Central memory CD8-positive, alpha-beta T cell (primary cell): ENCODE results near the gene PADI2.

ENCODE experiments used
- ATAC-seq: fragments of 150-1000 bp; cut with Tn5 transposase; replicated peaks from 2 replicates; pipeline ENCODE4 v1.10.0; 2022; ENCODE audit warnings: mild to moderate bottlenecking, moderate FRiP score, moderate number of reproducible peaks; ENCODE audit not compliant: poor library complexity, severe bottlenecking; ENCODE audit errors: extremely low read depth
- DNase-seq, 2 donors: peaks; one replicate each; pipeline ENCODE4 v3.0.0; 2021; ENCODE audit warnings: low spot score in 2 of 2
- H3K27ac Mint-ChIP-seq: one replicate; pipeline ENCODE4 v1.8.0; 2022; ENCODE audit warnings: low read depth, mild to moderate bottlenecking, moderate library complexity, mixed read lengths
- H3K27me3 Mint-ChIP-seq: one replicate; pipeline ENCODE4 v1.8.0; 2022; ENCODE audit warnings: mixed read lengths
- H3K36me3 Mint-ChIP-seq: one replicate; pipeline ENCODE4 v1.8.0; 2022; ENCODE audit warnings: mild to moderate bottlenecking, moderate library complexity, mixed read lengths; ENCODE audit not compliant: insufficient read depth
- H3K4me1 Mint-ChIP-seq: one replicate; pipeline ENCODE4 v1.8.0; 2022; ENCODE audit warnings: mixed read lengths
- H3K4me3 Mint-ChIP-seq: one replicate; pipeline ENCODE4 v1.8.0; 2022; ENCODE audit warnings: mild to moderate bottlenecking, moderate library complexity, mixed read lengths
- H3K9me3 Mint-ChIP-seq: one replicate; pipeline ENCODE4 v1.8.0; 2022; ENCODE audit warnings: mixed read lengths

PADI2 gene

DNA sequence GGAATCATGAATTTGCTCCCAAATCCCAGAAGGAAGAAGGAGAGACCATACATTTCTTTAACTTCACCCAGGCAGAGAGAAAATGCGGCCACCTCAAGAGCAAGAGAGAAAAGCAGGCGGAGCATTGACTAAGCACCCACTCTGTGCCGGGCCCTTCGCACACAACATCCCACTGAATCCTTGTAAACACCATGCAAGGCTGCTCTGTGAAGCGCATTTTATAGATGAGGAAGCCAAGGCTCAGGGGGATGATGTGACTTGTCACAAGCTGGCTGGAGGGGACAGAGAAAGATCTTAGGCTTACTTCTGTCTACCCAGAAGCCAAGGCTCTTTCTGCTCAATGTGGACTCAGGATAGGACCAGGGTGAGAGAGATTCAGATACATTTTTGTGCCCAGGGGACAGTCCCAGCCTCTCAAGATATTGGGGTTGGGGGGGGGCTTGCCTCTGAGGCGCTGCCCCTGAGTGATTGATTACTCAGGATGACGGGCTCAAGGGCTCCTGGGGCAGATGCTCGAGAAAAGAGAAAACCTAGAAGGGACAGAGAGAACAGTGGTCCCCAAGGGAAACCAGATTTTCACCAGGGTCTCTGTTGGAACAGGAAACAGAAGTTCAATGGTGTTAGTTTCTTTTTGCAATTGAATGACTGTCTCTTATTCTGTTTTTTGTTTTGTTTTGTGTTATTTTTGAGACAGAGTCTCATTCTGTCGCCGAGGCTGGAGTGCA, 19.5 kb downstream of the PADI2 start:
- no peaks in the 10 kb centered on the region for H3K9me3 Mint-ChIP-seq
- H3K27me3 Mint-ChIP-seq, result peaks cover 10% of the 10 kb centered on the region
- H3K27ac Mint-ChIP-seq, result no peak overlapping the region
- DNase-seq (no peak), ATAC-seq (no peak)
- H3K36me3 Mint-ChIP-seq, result no peaks in the 10 kb centered on the region
- no peak overlapping the region for H3K4me3 Mint-ChIP-seq
- no peaks in the 10 kb centered on the region for H3K4me1 Mint-ChIP-seq

DNA sequence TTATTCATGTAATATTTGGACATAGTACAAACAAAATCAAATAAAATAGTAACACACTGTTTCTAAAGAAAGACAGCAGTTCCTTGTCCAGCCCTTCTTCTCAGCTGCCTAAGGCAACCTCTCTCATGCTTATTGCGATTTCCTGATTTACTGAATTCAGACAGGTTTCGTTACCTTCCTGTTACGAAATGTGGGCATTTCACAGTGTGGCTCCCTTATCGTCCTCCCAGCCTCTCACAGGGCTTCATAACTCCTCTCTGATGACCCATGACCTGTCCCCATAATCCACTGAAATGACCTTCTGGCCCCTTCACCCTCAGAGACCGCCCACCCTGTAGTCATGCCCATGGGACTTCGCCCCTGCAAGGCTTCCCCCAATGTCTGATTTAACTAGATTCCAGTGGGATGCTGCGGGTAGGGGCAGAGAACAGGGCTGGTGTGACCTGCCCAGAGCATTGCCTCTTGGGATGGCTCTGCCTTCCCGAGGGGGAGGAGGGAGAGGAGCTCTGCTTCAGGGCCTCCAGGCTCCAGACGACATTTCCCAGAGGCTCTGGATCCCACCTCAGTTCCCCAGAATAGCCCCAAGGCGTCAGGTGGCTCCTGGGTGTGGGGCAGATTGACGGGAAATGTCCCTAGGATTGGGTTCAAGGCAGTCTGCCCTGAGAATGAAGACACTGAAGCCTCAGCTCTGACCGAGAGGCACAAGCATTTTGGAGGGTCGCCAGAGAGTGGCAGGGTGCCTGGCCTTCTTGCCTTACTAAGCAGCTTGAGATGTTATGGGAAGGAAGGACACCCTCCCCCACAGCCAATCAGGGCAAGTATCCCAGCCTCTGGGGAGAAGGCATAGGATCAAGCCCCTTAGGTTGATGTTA, 20.6 kb downstream of the PADI2 start:
- Mint-ChIP-seq H3K4me1 (no peaks in the 10 kb centered on the region), H3K4me3 (no peak overlapping the region), H3K27ac (no peak overlapping the region), H3K36me3 (no peaks in the 10 kb centered on the region), H3K27me3 (peaks cover 10% of the 10 kb centered on the region), H3K9me3 (no peaks in the 10 kb centered on the region)
- no peak for ATAC-seq
- DNase-seq, result no peak

DNA sequence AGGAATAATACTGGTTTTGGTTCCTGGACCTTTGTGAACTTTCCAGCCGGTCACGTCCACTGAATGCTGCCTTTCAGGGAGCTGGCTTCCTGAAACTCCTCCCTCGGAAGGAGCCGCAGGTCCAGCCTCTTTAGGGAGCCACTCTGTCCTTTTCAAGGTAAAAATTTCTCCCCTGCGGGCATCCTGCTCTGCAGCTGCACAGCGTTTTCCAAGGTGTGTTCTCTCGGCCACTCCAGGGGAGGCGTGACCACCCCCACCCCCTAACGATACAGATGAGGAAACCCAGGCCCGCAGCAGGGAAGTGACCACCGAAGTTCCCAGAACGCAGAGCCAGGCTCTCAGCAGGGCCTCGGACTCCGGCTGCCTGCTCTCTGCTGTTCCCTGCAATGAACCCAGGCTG, 21.5 kb downstream of the PADI2 start:
- Mint-ChIP-seq H3K4me3 (no peak overlapping the region), H3K4me1 (no peaks in the 10 kb centered on the region), H3K36me3 (no peaks in the 10 kb centered on the region), H3K27ac (no peak overlapping the region), H3K27me3 (peaks cover 10% of the 10 kb centered on the region), H3K9me3 (no peaks in the 10 kb centered on the region)
- no peak for ATAC-seq
- no peak for DNase-seq

DNA sequence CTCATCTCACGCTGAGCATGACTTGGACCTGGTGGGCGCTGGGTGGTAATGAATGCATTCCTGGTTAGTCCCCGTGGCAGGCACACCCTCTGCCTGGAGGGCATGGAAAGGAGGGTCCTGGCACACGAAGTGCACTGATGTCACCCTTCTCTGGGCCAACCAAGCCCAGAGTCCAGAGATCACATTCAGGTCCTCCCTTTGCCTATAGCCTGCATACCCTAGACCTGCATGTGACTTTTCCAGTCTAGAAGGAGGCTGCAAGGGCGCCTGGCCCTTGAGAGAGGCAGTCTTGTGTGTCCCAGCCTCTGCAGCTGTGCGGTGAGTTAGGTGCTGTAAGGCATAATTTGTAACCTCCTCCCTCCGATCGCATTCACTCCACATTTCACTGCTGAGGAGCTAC, 22.1 kb downstream of the PADI2 start:
- H3K27ac Mint-ChIP-seq, result no peak overlapping the region
- H3K36me3 Mint-ChIP-seq, result no peaks in the 10 kb centered on the region
- DNase-seq (no peak), ATAC-seq (no peak)
- no peak overlapping the region for H3K4me3 Mint-ChIP-seq
- H3K27me3 Mint-ChIP-seq, result peaks cover 10% of the 10 kb centered on the region
- no peaks in the 10 kb centered on the region for H3K4me1 Mint-ChIP-seq
- H3K9me3 Mint-ChIP-seq, result no peaks in the 10 kb centered on the region

DNA sequence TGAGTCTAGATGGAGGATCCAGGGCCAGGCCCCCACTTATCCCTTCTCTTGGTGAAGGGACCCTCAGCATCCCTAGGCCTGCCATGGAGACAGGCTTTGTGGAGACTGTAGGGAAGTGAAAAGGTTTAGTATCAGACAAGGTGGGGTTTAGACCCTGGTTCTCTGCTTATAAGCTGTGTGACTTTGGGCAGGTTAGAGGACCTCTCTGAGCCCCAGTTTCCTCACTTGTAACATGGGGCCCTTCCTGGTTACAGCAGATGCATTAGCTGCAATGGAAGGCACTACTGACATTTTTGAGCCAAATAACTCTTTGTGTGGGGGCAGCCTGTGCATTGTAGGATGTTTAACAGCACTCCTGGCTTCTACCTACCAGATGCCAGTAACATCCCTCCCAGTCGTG, 22.7 kb downstream of the PADI2 start:
- ATAC-seq, result no peak
- Mint-ChIP-seq H3K36me3 (no peaks in the 10 kb centered on the region), H3K4me3 (no peak overlapping the region), H3K27ac (no peak overlapping the region), H3K9me3 (no peaks in the 10 kb centered on the region), H3K27me3 (peaks cover 10% of the 10 kb centered on the region), H3K4me1 (no peaks in the 10 kb centered on the region)
- DNase-seq, result no peak

DNA sequence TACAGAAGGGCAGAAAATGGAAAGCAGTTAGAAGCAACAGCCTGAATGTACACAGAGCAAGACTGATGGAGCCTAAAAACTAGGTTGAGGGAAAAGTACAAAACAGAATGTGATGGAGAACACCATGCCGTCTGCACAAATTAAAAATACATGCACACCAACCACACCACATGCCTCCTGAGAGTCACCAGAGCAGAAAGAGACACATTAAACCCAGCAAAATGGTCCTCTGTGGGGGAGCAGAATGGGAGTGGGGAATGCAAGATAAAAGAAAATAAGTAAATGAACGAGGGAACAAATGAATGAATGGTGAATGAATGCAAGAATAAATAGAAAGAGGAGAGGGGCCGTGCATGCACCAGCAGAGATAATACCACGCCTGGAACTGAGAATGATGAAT, 24.1 kb downstream of the PADI2 start:
- Mint-ChIP-seq H3K4me1 (no peaks in the 10 kb centered on the region), H3K9me3 (no peaks in the 10 kb centered on the region), H3K4me3 (no peak overlapping the region), H3K36me3 (no peaks in the 10 kb centered on the region), H3K27ac (no peak overlapping the region), H3K27me3 (peaks cover 15% of the 10 kb centered on the region)
- ATAC-seq (no peak), DNase-seq (no peak)

DNA sequence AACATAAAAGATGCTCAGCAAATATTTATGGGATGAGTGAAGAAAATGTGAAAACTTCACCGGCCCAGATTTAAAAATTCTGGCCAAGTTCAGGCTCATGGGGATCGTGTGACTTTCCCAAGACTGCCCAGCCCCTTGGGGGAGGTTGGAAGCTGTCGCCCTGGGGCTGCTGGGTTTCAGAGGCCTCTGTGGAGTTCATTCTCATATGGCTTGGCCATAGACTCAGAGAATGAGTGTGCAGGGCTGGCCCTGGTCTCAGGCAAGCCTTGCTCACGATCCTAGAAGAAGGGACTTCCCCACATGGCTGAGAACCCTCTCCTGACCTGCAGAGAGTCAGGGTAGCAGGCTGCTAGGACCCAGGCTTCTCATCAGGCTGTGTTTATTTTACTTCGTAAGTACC, 24.6 kb downstream of the PADI2 start:
- H3K27me3 Mint-ChIP-seq, result peaks cover 17% of the 10 kb centered on the region
- H3K4me1 Mint-ChIP-seq, result no peaks in the 10 kb centered on the region
- H3K27ac Mint-ChIP-seq, result no peak overlapping the region
- no peak overlapping the region for H3K4me3 Mint-ChIP-seq
- no peak for ATAC-seq
- no peaks in the 10 kb centered on the region for H3K36me3 Mint-ChIP-seq
- DNase-seq, result no peak
- H3K9me3 Mint-ChIP-seq, result no peaks in the 10 kb centered on the region

DNA sequence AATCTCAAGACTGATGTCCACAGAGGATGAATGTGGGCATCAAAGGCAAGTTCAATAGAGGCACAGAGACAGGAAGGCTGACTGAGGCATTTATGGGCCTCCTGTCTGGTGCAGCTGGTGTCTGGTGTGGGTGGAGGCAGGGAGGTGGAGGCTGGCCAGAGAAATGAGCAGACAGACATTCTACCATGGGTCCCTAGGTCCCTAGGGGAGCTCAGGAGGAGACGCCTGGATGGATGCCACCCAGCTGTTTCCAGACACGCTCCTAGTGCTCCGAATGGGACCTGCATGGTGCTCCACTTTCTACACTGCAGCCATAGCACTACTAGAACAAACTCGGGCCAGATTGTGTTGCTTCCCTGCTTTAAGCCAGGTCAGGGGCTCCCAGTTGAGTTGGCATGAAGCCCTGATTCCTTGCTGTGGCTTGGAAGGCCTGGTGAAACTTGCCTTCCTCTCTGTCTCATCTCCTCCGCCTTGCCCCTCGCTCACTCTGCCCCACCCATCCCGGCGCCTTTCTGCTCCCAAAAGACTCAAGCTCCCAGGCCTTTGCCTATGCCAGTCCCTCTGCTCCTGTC, 25.3 kb downstream of the PADI2 start:
- no peak for DNase-seq
- H3K27ac Mint-ChIP-seq, result no peak overlapping the region
- no peaks in the 10 kb centered on the region for H3K4me1 Mint-ChIP-seq
- H3K36me3 Mint-ChIP-seq, result no peaks in the 10 kb centered on the region
- no peaks in the 10 kb centered on the region for H3K9me3 Mint-ChIP-seq
- ATAC-seq, result no peak
- H3K4me3 Mint-ChIP-seq, result no peak overlapping the region
- peaks cover 11% of the 10 kb centered on the region for H3K27me3 Mint-ChIP-seq

DNA sequence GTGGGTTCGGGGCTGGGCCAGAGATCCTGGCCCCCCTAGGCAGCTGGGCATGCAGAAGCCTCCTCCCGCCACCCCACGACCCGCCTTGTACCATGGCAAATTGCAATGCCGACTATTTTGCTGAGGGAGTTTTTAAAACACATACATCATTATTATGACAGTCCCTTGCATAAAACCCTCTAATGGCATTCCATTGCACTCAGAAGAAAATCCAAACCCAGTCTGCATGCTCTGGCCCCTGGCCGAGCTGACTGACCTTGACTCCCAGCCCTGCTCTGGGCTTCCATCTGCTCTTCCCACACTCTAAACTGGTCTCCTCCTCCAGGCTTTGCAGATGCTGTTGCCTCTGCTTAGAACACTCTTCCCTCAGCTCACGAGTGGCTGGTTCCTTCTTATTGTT, 28.0 kb downstream of the PADI2 start:
- no peak overlapping the region for H3K4me3 Mint-ChIP-seq
- no peak overlapping the region for H3K27ac Mint-ChIP-seq
- H3K36me3 Mint-ChIP-seq, result no peaks in the 10 kb centered on the region
- ATAC-seq (no peak), DNase-seq (no peak)
- peaks cover 14% of the 10 kb centered on the region for H3K27me3 Mint-ChIP-seq
- H3K9me3 Mint-ChIP-seq, result no peaks in the 10 kb centered on the region
- no peaks in the 10 kb centered on the region for H3K4me1 Mint-ChIP-seq

DNA sequence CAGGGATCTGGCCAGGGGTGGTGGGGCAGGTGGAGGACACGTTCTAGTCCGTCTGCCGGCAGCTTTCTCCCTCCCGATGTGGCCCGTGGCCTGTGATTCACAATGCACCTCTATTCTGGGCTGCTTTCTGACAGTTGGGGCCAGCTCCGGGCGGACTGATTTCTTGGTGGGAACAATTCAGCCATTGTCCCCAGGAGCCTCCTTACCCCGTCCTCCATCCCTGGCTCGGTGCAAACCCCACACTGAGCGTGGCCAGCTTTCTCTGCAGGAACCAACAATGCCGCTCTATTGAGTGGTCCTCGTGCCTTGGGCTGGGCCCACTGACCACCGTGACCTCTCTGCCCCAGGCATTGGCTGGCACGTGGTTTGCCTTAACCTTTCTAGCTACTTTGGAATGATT, 29.7 kb downstream of the PADI2 start:
- H3K4me1 Mint-ChIP-seq, result no peaks in the 10 kb centered on the region
- no peak overlapping the region for H3K27ac Mint-ChIP-seq
- H3K36me3 Mint-ChIP-seq, result no peaks in the 10 kb centered on the region
- no peak overlapping the region for H3K4me3 Mint-ChIP-seq
- no peaks in the 10 kb centered on the region for H3K9me3 Mint-ChIP-seq
- ATAC-seq, result no peak
- peaks cover 31% of the 10 kb centered on the region for H3K27me3 Mint-ChIP-seq
- DNase-seq, result no peak

DNA sequence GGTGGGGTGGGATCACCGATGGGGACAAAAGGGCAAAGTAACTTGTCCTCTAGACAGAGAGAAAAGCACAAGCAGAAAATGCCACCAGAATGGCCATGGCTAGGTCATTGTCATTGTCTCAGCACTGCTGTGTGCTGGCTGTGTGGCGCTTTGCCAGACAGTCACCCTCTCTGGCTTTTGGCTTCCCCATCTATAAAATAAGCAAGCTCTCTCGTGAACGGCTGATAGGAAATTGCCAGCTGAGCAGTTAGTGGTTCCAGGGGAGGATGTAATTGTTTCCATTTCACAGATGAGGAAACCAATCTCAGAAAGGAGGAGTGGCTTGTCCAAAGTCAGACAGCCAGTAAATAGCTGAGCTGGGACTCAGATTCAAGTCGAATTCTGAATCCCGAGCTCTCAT, 32.5 kb downstream of the PADI2 start:
- peaks cover 40% of the 10 kb centered on the region for H3K27me3 Mint-ChIP-seq
- no peak overlapping the region for H3K4me3 Mint-ChIP-seq
- no peaks in the 10 kb centered on the region for H3K4me1 Mint-ChIP-seq
- no peaks in the 10 kb centered on the region for H3K9me3 Mint-ChIP-seq
- DNase-seq (no peak), ATAC-seq (no peak)
- no peak overlapping the region for H3K27ac Mint-ChIP-seq
- no peaks in the 10 kb centered on the region for H3K36me3 Mint-ChIP-seq

DNA sequence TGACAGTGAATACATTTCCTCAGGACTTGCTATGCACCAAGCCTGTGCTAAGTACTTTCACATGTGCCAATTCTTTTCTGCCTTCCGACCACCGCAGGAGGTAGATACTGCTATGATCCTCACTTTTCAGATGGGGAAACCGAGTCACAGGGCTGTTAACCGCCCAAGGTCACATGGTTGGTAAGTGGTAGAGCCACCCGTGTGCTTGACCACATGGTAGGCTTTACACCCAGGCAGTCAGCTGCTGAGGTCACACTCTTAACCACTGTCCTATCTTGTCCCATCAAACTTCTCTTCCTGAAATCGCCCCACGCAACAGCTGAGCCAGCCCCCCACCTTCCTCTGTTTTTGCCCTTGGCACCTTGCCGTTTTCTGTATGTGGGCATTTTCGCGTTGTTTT, 34.5 kb downstream of the PADI2 start:
- H3K36me3 Mint-ChIP-seq, result no peaks in the 10 kb centered on the region
- ATAC-seq (no peak), DNase-seq (no peak)
- H3K4me3 Mint-ChIP-seq, result no peak overlapping the region
- H3K27me3 Mint-ChIP-seq, result peaks cover 32% of the 10 kb centered on the region
- H3K9me3 Mint-ChIP-seq, result no peaks in the 10 kb centered on the region
- no peak overlapping the region for H3K27ac Mint-ChIP-seq
- no peaks in the 10 kb centered on the region for H3K4me1 Mint-ChIP-seq

DNA sequence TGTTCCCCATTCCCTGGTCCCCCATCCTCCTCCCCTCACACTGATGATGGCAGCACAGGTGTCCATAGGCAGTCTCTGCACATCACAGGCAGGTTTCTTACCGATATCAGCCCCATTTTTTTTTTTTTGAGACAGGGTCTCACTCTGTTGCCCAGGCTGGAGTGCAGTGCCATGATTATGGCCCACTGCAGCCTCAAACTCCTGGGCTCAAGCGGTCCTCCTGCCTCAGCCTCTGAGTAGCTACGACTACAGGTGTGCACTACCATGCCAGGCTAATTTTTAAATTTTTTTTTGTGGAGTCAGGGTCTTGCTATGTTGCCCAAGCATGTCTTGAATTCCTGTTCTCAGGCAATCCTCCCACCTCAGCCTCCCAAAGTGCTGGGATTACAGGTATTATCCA, 36.5 kb downstream of the PADI2 start:
- no peak overlapping the region for H3K27ac Mint-ChIP-seq
- H3K4me3 Mint-ChIP-seq, result no peak overlapping the region
- H3K9me3 Mint-ChIP-seq, result no peaks in the 10 kb centered on the region
- H3K4me1 Mint-ChIP-seq, result no peaks in the 10 kb centered on the region
- no peak for ATAC-seq
- DNase-seq, result no peak
- H3K27me3 Mint-ChIP-seq, result peaks cover 29% of the 10 kb centered on the region
- H3K36me3 Mint-ChIP-seq, result no peaks in the 10 kb centered on the region
